HEK293 (cell line): ENCODE measurements around the gene CHMP1A.

Experiments
- KLF1 ChIP-seq: fragments of 450-650 bp; formaldehyde crosslinking; IDR thresholded peaks from 2 replicates; pipeline ENCODE4 v1.5.1; 2016; ENCODE audit warnings: missing biosample characterization, missing genetic modification characterization
- PRDM6 ChIP-seq: fragments of 450-650 bp; formaldehyde crosslinking; IDR thresholded peaks from 2 replicates; pipeline ENCODE4 v1.5.1; 2017; ENCODE audit warnings: missing biosample characterization, missing genetic modification characterization
- REST ChIP-seq: fragments of 450-650 bp; formaldehyde crosslinking; IDR thresholded peaks from 2 replicates; pipeline ENCODE4 v1.5.1; 2016; ENCODE audit warnings: missing biosample characterization, missing genetic modification characterization
- TCF7L2 ChIP-seq: IDR thresholded peaks from 2 replicates; pipeline ENCODE4 v1.6.1; 2011; ENCODE audit warnings: low read depth, mild to moderate bottlenecking, inconsistent platforms, low read length, moderate library complexity, borderline replicate concordance
- ZNF449 ChIP-seq: fragments of 450-650 bp; formaldehyde crosslinking; IDR thresholded peaks from 2 replicates; pipeline ENCODE4 v1.5.1; 2017; ENCODE audit warnings: missing biosample characterization, mild to moderate bottlenecking, missing genetic modification characterization, moderate library complexity
- ZXDB ChIP-seq: fragments of 450-650 bp; formaldehyde crosslinking; IDR thresholded peaks from 2 replicates; pipeline ENCODE4 v1.5.1; 2016; ENCODE audit warnings: missing biosample characterization, missing genetic modification characterization

GRCh38 chr16:89697616-89698331 lies 40.3 kb upstream of the CHMP1A start:
- no peak for TF ChIP-seq PRDM6
- TF ChIP-seq REST (tag by site-specific recombination), result no peak
- TF ChIP-seq ZNF449 (tag by site-specific recombination), result no peak
- TF ChIP-seq ZXDB, result no peak
- no peak for TF ChIP-seq KLF1
- no peak for TF ChIP-seq TCF7L2
